Ureter (tissue), 1 donor: ENCODE results near the gene MYLK. TPM values are rescaled to one million over a fixed set of nuclear protein-coding genes. Genes with fewer than 3 reads are reported as not detected.
"Not testable (repeated sequence)": the region's sequence is repeated elsewhere in the genome, so short reads cannot be mapped to it uniquely, and the experiment has no call there.

Experiments used
- DNase-seq: peaks from one replicate; pipeline ENCODE4 v3.0.0-alpha.2; 2020; ENCODE audit warnings: low spot score
- total RNA-seq: library from RNA; stranded (reverse); gene quantifications from one replicate; pipeline ENCODE4 v1.2.4, GENCODE V29; 2023
- donor health status: DM: yes; HTN: yes; CAD: no.

Gene MYLK
- total RNA-seq, 1 donor from 2014 or later = 942 TPM

DNA sequence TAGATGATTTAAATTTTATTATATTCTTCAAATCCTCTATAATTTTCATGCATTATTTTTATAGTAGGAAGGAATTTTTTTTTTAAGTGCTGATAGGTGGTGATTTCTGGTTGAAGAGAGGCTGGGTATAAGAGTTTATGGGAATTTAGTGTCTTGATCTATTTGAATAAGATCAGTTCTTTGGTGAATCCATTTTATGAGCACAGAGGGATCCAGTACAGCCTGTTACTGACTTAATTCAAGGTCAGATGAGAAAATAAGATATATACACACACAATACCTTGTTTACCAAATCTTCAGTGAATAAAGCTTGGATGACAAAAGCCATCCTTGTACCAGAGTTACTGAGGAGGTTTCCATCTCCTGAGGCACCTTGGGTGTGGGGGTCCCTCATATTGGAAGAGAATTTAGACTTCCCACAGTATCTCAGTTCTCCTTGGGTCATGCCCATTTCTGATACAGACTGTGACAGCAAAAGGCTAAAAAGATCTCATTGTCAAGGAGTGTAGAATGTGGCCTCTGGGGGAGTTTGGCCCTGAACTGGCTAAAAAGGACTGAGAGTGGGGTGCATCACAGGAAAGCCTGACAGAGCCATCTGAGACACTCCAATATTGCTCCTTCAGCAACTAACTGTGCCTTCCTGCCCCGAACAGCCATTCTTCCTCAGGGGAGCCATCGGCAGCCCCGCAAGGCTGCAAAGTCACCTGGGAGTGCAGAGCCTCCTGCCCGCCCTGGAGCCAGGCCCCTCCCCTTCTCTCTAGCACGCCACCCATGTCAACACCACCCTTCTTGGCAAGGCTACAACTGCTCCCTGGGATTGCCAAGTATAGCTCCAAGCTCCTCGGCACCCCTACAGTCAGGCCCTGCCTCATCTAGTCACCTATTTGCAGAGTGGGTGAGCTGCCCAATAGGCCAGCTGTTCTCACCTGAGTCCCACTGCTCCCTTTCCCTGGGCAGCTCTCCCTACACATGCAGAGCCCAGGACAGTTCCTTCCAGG lies 256.2 kb downstream of the MYLK start:
- DNase-seq = peak; percentile 72

DNA sequence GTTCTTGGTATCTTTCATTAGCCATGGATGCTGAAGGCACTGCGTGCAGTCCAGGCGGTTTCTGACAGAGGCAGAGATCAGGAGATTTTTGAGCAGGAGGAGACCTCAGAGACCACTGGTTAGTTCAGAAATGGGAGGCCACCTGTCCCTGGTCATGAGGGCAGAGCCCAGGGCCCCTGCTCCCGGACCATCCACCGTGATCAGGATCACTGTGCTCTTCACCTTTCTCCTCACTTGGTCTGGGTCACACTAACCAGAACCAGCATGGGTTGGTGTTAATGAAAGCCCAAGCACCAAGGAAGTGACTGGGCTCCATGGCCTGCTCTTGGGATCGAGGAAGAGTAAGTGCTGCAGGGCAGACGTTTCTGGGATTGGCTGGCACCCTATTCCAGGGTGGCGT lies 257.3 kb downstream of the MYLK start:
- no peak for DNase-seq

DNA sequence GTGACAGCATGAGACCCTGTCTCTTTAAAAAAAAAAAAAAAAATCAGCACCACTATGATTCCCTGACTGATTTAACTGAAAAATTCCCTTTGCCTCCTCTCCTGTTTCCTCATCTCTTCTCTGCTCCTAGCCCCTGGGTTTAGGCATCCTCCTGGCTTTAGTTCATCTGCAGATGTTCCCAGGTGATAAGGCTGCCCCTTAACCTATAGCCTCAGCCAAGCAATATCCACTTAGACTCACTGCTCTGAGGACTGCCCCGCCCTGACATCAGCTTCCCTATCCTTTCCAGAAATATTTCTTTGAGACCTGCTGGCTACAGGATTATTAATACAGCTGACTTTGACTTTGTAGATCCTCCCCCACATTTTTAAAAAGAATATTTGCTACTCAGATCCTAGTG lies 259.8 kb downstream of the MYLK start:
- DNase-seq = peak; percentile 15

- DNase-seq = peak; percentile 26
Measured at GRCh38 chr3:123623346-123623880, 260.7 kb downstream of the MYLK start.

DNA sequence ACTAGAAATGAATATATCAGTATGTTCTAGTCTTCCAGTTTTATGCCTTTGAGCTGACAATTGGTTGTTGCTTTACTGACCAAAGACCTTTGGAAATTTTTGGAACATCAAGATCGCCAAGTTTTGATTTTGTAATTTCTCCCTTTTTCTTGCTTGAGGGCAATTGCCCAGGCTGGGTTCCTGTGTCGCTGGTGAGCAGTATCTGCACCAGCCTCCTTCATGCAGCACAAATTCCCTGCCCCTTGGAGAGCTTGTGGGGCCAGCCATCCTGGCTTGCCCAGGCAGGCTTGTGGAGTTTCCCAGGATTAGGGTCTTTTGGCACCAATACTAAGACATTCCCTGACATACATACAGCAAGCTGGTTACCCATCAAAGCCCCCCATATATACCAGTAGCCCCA lies 261.4 kb downstream of the MYLK start:
- DNase-seq = peak; percentile 12

DNA sequence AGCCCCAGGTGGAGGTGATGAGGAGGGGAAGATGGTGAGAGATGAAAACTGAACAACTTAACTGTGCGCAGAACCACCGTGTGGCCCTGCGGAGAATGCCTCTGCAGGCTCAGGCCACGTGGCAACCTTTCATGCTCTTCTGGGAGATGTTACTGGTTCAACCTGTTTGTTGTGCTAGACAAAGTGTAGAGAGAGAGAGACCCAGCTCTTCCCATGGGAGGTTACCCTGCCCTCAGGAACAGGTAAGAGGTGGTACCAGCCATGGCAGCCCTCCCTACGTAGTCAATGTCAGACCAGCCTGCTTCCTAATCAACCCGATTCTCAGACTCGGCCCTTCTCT lies 262.3 kb downstream of the MYLK start:
- DNase-seq = no peak

GRCh38 chr3:123621186-123621849 lies 262.8 kb downstream of the MYLK start:
- DNase-seq = no peak

GRCh38 chr3:123620343-123620742 lies 263.8 kb downstream of the MYLK start:
- peak; percentile 72 for DNase-seq

GRCh38 chr3:123618768-123619484 lies 265.2 kb downstream of the MYLK start:
- peak; percentile 76 for DNase-seq

- DNase-seq = no peak
Measured at GRCh38 chr3:123618076-123618708, 265.9 kb downstream of the MYLK start.

DNA sequence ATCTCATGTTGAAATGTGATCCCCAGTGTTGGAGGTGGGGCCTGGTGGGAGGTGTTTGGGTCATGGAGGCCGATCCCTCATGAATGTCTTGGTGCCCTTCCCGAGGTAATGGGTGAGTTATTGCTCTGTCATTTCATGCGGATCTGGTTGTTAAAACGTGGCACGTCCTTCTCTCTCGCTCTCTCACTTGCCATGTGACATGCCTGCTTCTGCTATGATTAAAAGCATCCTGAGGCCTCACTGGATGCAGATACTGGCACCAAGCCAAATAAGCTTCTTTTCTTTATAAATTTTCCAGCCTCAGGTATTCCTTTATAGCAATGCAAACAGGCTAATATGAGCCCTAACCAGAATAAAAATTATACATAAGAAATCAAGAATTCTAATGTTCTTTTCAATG lies 267.5 kb downstream of the MYLK start:
- no peak for DNase-seq

DNA sequence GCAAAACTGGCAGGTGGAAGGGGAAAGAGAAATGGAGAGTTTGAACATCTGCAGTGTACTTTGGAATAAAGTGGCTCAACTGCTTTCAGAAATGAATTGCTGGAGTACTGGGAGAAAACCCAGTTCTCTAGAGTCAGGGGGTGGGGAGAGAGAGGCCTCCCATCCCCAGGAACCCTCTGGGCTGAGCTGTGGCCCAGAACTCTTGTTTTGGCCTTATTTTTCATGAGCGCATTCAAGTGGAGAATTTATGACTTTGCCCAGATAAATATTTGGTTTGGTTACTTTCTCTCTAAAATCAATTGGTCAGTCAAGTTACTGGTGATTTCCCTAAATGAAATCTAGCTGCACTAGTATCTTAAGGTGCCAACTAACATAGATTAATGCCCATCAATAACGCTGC lies 270.6 kb downstream of the MYLK start:
- no peak for DNase-seq

DNA sequence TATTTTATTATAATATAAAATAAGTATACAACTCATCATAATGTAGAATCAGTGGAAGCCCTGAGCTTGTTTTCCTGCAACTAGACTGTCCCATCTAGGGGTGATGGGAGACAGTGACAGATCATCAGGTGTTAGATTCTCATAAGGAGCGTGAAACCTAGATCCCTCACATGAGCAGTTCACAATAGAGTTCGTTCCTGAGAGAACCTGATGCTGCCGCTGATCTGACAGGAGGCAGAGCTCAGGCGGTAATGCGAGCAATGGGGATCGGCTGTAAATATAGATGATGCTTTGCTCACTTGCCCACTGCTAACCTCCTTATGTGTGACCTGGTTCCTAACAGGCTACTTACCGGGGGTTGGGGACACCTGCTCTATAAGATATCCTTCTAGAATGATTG lies 272.5 kb downstream of the MYLK start:
- DNase-seq = not testable (repeated sequence)

GRCh38 chr3:123611082-123611481 lies 273.1 kb downstream of the MYLK start:
- no peak for DNase-seq

DNA sequence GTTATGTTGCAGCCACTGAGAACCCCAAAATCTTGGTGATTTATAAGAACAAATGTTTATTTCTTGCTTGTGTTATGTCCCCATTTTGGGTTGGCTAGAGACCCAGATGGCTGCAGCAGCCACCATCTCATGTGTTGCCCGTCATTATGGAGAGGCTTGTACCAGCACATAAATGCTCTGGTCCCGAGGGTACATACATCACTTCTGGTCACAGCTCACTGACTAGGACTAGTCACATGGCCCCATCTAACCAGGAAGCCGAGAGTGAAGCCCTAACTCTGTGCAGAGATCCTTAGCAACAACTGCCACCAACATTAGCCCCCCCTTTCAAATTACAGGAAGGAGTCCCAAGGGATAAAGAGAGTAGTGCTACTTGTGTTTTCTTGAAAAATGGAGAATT lies 273.8 kb downstream of the MYLK start:
- DNase-seq = no peak

- DNase-seq = no peak
Measured at GRCh38 chr3:123609063-123609462, 275.1 kb downstream of the MYLK start.

DNA sequence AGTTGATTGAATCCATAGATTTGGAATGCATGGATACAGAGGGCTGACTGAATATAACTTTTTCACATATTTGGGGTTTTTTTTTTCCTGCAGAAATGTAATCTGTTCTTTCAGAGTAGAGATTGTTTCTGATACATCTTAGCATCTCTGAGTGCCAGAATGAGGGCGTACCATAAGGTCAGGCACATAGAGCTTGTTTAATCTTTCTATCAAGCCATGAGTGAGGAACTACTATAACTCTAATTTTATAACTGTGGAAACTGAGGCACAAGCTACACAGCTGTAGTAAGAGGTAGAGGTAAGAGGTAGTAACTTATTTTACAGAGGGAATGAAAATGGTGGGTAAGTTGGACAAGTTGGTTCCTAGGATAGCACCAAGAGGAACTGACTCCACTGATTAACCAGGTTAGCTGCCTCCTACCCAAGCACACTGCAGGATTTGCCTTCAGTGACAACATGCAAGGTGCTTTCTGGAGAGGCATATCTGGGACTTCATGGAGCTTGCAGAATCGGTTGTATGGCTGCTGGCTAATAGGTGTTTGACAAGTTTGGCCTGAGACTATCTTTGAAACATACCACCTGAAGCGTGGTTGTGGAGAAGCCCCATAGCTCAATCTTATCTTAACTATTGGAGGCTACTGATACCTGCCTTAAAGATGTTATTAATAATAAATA lies 275.7 kb downstream of the MYLK start:
- no peak for DNase-seq

DNA sequence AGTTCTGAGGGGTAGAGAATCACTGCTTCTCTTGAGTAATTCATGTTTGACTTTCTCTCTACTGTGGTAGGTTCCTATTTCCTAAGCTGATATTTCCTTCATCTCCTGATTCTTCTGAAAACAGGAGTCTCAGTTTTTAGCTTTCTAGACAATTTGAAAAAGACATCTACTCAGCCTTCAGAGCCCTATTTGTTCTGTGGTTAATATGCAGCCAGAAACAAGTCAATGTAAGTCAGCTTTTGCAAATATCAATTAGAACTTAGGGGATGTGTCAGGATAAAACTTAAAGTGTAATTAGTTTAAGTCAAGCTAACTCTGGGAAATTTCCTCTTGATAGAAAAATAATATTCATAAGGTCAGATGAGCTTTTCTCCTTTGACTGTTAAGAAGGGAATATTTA lies 277.6 kb downstream of the MYLK start:
- DNase-seq = no peak

DNA sequence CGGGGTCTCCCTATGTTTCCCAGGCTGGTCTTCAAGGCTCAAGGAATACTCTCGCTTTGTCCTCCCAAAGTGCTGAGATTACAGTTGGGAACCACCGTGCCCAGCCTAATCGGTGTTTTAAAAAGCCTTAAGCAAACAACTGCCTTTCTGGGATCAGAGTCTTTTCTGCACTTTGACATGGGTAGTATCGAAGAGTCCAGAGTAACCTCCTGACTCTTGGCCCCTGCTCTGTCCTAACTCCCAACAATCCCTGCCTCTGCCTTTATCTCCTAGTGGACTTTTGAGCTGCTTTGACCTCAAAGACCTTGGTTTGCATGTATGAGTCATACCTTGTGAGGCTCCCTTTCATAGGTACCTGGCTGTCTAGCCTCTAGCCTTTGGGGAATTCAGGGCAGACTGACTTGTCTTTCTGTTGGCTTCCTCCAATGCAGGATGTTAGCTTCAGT lies 278.3 kb downstream of the MYLK start:
- peak; percentile 36 for DNase-seq

- DNase-seq = not testable (repeated sequence)
Measured at GRCh38 chr3:123603153-123603552, 281.0 kb downstream of the MYLK start.

- DNase-seq = peak; percentile 40
Measured at GRCh38 chr3:123602325-123602724, 281.8 kb downstream of the MYLK start.
